WI38 (cell line): ENCODE measurements around the gene PNLIPRP2.

Experiments used
- H3K4me3 ChIP-seq: 2 replicates; pipeline ENCODE4 v1.5.1; 2011; ENCODE audit warnings: low read depth, mild to moderate bottlenecking, control low read depth, low read length
- TF ChIP-seq, protein P1 (sequence below): IDR thresholded peaks from 2 replicates; pipeline ENCODE4 v1.5.1; 2012; ENCODE audit warnings: low read depth, mild to moderate bottlenecking, control low read depth, low read length

The PNLIPRP2 gene

DNA sequence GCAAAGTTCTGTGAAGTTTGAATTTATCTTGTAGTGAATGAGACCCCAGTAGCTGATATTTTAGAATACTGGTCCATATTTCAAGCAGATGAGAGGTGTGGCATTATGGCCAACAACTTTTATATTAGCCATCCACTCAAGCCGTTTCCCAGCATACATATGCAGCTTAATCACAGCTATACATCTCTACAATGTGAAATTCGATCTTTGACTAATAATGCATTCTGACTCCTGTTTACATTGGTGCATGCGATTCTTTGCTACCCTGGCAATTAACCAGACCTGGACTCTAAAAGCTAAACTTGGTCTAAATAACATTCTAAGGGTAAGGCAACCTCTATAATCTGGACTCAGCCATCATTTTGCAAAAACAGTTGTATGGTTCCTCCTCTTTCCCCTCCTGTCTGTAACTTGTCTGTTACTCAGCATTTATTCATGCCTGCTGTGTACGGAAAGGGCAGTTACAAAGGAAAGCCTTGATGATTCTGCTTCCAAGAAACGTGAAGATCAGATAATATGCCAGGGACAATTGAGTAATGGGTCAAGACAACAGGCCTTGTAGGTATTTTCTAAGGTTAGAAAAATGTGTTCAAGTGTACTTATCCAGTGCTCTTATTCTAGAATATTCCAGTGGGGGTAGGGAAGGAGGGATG is 50.6 kb downstream of the PNLIPRP2 start:
- TF ChIP-seq, protein P1, sequence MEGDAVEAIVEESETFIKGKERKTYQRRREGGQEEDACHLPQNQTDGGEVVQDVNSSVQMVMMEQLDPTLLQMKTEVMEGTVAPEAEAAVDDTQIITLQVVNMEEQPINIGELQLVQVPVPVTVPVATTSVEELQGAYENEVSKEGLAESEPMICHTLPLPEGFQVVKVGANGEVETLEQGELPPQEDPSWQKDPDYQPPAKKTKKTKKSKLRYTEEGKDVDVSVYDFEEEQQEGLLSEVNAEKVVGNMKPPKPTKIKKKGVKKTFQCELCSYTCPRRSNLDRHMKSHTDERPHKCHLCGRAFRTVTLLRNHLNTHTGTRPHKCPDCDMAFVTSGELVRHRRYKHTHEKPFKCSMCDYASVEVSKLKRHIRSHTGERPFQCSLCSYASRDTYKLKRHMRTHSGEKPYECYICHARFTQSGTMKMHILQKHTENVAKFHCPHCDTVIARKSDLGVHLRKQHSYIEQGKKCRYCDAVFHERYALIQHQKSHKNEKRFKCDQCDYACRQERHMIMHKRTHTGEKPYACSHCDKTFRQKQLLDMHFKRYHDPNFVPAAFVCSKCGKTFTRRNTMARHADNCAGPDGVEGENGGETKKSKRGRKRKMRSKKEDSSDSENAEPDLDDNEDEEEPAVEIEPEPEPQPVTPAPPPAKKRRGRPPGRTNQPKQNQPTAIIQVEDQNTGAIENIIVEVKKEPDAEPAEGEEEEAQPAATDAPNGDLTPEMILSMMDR: no peak
- H3K4me3 ChIP-seq: no peak overlapping the region

DNA sequence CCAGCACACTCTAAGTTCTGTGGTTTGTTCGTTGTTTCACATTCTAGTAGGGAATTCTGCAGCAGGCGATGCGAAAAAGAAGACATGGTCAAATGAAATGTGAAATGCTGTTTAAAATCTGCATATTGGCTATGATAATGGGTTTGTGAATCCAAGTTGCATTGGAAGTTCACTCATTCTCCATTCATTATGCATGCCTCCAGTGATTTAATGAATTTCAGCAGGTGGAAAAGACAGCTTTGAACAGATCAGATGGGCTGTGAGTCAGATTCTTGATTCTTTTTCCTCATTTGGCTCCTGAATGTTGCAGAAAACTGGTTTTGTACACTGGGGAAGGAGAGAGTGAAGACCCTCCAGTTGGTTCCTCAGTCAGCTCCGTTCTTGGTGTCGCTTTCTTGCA is 52.1 kb downstream of the PNLIPRP2 start:
- TF ChIP-seq, protein P1: no peak
- no peak overlapping the region for H3K4me3 ChIP-seq

DNA sequence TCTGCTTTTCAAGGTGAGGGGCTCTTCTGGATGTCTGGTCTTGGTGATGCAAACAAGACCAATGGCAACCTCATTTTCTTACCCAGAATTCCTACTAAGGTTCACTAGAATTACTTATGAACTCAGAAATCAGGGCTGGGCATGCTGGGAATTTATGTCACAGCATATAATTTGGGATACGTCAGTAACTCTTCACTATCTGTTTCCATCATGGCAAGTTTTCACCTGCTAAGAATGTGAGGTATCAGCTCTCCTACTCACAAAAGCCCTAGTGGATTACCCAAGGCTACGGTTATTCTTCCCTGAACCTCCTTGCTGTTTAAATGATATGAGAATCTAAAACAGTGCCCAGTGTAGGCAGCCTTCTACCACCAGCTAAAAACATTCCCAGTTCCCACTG is 53.1 kb downstream of the PNLIPRP2 start:
- TF ChIP-seq, protein P1: no peak
- H3K4me3 ChIP-seq: no peak overlapping the region

DNA sequence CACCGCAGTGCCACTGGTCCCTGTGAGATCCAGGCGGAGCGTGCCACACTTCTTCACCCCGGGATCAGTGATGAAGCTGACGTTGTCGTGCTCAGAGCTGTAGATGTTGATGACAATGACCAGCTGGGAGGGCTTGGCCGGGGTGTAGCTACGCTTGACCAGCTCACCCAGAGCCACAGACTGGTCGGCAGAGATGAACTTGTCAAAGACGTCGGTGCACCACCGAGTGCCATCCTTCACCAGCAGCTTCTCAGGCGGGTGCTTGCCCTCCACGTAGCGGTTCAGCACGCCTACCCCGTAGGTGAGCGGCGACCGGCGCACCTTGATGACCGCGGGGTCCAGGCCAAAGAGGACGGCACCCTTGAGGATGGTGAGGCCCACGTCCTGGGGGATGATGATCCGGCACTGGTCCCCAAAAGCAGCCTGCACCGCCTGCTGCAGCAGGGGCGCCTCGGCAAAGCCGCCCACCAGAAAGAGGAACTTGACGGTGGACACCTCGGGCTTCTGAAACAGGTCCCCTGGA is 54.2 kb downstream of the PNLIPRP2 start:
- TF ChIP-seq, protein P1: no peak
- H3K4me3 ChIP-seq: no peak overlapping the region

DNA sequence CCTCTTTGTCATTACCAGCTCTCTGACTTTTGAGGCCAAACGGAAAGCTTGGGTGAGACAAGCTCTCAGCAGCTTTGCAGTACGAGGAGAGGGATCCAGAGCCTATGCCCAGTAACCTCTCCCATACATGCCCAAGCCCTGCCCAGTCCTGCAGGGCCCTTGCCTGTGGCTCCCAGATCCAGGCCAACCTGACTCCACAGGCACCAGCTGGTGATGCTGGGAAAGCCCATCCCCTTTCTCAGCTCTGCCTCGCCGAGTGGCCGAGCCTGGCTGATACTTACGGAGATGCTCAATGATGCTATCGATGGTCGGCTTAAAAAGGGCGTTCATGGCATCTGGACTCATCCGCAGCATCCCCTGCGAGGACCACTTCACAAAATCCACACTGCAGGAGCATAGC is 55.4 kb downstream of the PNLIPRP2 start:
- H3K4me3 ChIP-seq: no peak overlapping the region
- TF ChIP-seq, protein P1: no peak

DNA sequence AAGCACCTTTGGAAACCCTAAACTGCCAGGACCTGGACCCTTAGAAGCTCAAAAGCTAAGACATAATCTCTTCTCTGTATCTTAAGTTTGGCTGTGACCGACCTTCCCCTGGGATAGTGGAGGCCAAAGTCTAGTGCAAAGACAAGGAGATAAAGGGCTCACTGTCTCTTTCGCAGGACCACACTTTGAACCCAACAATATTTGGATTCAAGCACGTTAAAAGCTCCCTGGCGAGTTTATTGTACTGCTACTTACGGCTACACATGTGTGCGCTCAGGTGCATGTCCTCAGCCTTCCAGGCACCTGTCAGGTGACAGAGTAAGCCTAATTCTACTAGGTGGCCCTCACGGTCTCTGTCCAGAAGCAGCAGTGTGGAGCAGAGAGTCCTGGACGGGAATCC is 55.9 kb downstream of the PNLIPRP2 start:
- TF ChIP-seq, protein P1: no peak

DNA sequence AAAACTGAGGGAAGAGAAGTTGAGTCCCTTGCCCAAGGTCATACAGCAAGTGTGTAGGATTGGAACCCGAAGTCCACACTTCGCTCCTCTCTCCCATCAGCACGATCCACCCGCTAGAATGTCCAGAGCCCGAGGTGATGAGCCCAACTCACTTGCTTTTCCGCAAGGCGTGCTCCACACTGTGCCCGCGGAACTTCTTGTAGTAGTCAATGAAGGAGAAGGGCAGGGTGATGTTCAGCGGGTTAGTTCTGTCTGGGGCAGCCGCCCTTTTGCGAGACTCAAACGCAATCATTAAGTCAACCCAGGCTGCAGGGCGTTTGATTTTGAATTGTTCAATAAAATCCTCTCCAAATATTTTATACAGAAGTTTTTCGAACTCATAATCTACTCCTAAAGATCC is 58.6 kb downstream of the PNLIPRP2 start:
- no peak overlapping the region for H3K4me3 ChIP-seq
- TF ChIP-seq, protein P1: no peak

More for the DNA sequence above, 55.9 kb downstream of the PNLIPRP2 start:
- H3K4me3 ChIP-seq: no peak overlapping the region
